DND-41 (cell line): Measurements from ENCODE around the gene MB21D2.

Source experiments
- EZH2 ChIP-seq: IDR thresholded peaks from 3 replicates; pipeline ENCODE4 v1.6.1; 2012; ENCODE audit warnings: borderline replicate concordance, low read depth, mild to moderate bottlenecking, moderate library complexity, low read length, inconsistent platforms; ENCODE audit not compliant: severe bottlenecking
- TF ChIP-seq, protein P1 (sequence below): IDR thresholded peaks from 2 replicates; pipeline ENCODE4 v1.5.1; 2012; ENCODE audit warnings: borderline replicate concordance, low read length, moderate library complexity, mild to moderate bottlenecking; ENCODE audit not compliant: poor library complexity, severe bottlenecking; ENCODE audit errors: extremely low read depth

GRCh38 chr3:192959773-192960172 lies 42.1 kb upstream of the MB21D2 start:
- TF ChIP-seq, protein P1, sequence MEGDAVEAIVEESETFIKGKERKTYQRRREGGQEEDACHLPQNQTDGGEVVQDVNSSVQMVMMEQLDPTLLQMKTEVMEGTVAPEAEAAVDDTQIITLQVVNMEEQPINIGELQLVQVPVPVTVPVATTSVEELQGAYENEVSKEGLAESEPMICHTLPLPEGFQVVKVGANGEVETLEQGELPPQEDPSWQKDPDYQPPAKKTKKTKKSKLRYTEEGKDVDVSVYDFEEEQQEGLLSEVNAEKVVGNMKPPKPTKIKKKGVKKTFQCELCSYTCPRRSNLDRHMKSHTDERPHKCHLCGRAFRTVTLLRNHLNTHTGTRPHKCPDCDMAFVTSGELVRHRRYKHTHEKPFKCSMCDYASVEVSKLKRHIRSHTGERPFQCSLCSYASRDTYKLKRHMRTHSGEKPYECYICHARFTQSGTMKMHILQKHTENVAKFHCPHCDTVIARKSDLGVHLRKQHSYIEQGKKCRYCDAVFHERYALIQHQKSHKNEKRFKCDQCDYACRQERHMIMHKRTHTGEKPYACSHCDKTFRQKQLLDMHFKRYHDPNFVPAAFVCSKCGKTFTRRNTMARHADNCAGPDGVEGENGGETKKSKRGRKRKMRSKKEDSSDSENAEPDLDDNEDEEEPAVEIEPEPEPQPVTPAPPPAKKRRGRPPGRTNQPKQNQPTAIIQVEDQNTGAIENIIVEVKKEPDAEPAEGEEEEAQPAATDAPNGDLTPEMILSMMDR = no peak
- TF ChIP-seq EZH2 = no peak
